ENCODE measurements around the gene NAV2.

Gene NAV2

DNA sequence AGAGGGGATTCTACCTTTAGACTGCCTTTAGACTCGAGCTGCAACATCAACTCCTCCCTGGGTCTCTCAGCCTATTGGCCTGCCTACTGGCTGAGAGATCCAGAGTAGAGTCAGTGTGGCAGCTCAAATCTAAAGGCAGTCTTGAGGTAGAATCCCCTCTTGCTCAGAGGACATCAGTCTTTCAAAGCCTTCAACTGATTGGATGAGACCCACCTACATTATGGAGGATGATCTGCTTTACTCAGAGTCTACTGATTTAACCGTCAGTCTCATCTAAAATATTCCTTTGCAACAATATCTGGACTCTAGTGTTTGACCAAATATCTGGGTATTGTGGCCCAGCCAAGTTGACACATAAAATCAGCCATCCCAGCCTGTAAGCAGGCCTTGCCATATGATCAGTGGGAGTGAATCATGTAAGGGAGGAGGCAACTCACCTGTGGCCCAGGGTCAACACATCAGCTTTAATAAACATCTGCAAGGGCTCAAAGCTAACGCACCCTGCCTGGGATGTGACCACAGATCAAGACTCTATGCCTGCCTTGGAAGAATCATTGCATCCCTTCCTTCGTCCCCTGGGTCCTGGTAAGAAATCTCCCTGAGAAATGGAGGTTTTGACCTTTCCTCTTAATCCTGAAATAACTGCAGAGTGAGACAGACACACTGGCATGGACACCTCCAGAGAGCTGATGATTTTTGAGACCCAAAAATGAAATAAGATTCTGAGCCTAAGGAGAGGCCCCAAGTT, 249.6 kb downstream of the NAV2 start:
- in situ Hi-C loops (cut with HindIII; ENCODE audit: low sequenced_read_pairs): no loop called here

DNA sequence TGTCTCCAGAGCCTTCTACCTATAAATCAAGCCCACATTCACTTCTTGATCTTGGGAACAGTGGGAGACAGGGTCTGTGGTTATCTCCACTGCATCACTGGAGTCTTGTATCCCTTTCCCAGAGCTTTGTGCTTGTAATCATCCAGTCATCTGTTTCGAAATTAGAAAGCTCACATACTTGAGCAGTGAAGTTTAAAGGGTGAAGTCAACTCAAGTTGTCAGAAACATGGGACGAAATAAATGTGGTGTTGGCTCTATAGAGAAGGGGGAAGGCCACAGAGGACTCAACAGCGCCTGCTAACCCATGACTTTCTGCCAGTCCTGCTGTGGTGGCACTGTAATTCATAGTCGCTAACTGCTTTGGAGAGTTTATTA, 250.2 kb downstream of the NAV2 start:
- in situ Hi-C loops (cut with HindIII; ENCODE audit: low sequenced_read_pairs): no loop called here

DNA sequence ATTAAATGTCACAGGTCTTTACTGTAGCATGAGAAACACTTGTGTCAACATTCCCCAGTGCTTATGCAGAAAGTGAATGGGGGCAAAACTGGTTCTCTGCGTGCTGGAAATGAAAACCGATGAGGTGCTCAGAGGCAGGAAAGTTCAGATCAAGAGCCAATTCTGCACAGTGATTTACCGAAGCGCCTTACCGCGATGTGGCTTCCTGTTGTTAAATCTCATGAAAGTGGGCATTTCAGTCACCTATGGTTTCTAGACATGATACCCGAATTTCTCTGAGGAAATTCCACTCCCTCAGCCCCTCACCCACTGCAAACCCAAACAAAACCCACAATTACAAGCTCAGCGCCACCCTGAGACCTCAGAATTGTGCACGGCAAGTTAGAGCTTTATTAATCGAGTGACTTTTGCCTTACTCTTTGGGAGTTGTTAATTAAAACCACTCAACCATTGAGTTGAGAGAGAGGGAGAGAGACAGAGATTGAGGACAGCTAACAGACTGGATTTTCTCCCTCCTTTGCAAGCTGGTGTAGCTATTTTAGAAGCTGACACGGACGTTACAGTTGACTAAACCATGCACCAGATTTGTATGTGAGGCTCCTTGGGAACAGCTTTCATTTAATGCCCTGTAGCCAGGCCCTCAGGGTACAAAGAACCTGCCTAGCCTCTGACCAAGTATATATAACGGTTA, 251.2 kb downstream of the NAV2 start:
- in situ Hi-C loops (cut with HindIII; ENCODE audit: low sequenced_read_pairs): no loop called here

DNA sequence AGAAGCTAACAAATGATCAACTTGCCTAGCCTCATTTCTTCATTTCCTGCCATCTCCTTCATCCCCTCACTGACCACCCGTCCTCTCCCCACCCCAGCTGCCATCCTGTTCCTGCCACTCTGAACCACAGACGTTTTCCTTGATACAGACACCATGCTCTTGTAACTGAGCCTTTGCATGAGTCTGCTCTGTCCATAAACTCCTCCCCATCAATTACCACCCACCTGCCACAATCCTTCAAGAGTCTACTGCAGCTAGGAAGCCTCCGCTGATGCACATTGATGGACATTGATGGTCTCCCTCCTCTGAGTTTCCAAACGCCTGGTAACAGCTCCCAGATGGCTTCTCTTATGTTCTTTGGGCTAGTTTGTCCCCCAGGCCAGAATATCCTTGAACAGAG, 253.8 kb downstream of the NAV2 start:
- in situ Hi-C loops (cut with HindIII; ENCODE audit: low sequenced_read_pairs): no loop called here

DNA sequence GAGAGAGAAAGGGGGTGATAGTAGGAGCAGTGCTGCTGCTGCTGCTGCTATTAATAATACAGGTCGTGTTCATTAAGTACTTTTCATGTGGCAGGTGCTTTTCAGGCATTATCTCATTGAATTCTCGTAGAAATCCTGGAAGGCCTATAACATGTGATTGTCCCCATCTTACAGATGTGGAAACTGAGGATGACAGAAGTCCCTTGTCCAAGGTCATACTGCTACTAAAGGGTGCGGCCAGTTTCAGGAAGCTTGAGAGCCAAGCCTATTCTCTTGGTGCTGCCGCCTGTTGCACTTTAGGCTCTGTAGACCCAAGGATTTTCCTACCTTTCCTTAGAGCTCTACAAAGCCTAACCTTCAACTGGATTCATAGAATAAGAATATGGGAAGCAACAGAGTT, 254.3 kb downstream of the NAV2 start:
- in situ Hi-C loops (cut with HindIII; ENCODE audit: low sequenced_read_pairs): no loop called here

DNA sequence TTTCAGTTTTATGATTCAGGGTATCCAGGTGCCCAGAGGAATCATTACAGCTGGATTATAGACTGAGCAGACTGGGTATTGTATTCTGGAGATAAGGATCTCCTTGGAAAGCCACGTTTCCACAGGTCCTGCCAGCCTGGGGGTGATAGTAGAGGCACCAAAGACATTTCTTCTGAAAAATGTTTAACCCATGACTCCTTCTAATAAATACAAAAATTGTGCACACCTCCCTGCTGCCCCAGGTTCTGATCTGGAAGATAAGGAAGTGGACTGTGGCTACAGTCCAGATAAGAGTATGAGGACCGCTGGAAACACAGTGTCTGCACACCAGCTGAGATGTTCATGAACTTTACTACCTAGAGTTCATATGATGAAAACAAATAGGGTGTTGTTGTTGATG, 255.2 kb downstream of the NAV2 start:
- in situ Hi-C loops (cut with HindIII; ENCODE audit: low sequenced_read_pairs): no loop called here

DNA sequence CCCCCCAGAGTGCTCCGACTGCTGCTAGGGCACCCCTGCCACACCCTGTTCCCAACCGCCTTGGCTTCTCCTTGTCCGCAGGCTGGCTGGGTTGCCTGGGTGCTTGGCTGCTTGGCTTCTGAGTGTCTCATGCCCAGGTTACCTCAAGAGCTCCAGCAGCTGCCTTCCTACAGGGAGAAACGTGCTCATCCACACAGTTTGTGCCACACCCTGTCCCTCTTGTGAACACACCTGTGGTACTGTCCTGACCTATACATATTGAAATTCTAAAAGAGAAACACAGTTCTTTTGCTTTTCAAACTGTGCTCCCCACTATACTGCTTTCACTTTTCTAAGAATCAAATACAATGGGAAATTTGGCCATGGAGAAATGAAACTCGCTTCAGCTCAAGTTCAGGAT, 256.2 kb downstream of the NAV2 start:
- in situ Hi-C loops (cut with HindIII; ENCODE audit: low sequenced_read_pairs): no loop called here

DNA sequence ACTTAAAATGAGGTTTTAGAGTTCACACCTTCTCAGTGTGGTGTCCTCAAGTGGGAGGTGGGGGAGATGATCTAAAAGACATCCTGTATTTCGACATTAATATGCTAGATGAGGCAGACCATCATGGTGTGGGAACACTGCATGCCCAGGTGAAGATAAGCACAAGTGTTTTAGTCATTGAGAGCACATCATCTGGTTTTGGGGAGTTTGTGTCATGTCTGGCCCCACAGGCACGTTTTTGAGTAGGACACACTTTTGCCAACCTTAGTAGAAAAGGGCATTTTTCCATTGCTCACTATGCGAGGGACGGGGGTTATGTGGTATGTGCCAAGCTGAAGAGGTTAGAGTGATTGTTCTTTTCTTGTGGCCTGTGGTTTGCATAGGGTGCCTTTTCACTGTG, 258.3 kb downstream of the NAV2 start:
- in situ Hi-C loops (cut with HindIII; ENCODE audit: low sequenced_read_pairs): no loop called here

DNA sequence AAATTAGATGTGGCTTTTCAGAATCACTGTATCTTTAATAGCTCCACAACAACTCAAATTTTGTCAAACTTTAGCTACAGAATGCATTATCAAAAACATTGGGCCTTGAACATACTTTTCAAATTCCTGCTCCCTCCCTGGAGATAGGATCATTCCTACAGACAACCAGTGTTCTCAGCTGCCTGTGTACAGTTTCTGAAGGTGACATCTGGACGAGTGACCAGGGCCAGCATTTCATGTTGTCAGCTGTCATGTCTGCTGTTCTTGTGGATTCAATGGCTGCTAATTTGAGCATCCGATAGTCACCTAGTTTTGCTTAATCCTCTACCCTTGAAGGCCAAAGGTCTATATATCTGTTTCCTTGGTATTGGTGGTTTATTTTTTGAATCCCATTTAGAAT, 259.5 kb downstream of the NAV2 start:
- in situ Hi-C loops (cut with HindIII; ENCODE audit: low sequenced_read_pairs): no loop called here

DNA sequence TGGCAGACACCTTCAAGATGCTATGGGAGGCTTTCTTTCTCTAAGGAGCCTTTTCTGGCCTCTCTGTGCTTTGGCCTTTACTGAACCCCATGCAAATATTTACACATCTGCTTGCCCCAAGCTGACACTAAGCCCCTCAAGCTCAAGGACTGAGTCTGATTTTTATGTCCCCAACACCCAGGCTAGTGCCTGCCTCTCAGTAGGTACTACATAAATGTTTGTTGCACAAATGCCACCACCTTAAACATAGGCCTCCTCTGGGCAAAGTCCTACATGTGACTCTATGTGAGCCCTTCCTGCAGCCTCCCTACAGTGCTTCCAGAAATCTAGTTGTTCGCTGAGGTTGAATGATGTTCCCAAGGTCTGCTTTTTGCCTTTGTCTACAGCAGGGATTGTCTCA, 260.0 kb downstream of the NAV2 start:
- in situ Hi-C loops (cut with HindIII; ENCODE audit: low sequenced_read_pairs): no loop called here

DNA sequence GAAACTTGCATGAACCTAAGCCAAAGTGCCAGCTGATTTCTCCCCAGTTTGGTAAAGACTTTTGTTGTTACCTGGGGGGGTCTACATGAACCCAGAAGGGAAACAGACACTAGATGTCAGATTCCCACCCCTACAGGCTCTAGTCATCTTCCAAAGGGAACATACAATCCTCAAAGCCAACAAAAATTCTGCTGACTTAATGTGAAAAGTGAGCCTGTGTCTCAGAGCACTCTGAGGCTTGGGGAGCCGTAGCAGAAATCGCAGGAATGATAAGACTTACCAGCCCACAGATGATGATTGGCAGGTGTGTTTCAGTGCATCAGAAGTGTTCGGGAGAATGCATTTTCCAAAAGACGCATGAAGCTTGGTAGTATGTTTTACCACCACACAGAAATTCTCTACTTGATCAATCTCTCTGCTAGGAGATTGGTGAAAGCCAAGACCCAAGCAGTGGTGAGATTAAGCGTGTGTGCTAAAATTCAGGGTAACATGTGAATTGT, 260.5 kb downstream of the NAV2 start:
- in situ Hi-C loops (cut with HindIII; ENCODE audit: low sequenced_read_pairs): no loop called here

DNA sequence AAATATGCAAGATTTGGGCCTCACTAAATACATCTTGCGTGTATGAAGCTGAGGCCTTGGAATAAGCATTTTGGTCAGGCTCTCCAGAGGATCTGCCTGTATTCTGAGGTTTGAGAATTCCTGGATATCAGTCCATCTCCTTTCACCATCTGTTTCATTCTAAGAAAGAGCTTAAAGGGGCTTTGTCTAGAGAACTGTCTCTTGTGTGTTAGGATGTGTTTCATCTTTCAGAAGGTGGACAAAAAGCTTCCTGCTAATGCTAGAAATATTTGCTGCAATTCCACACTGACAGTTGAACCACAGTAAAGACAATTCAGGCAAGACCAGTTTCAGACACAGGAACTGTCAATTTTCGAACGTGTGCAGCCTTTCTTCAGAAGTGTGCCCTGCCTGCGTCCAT, 262.2 kb downstream of the NAV2 start:
- in situ Hi-C loops (cut with HindIII; ENCODE audit: low sequenced_read_pairs): no loop called here

DNA sequence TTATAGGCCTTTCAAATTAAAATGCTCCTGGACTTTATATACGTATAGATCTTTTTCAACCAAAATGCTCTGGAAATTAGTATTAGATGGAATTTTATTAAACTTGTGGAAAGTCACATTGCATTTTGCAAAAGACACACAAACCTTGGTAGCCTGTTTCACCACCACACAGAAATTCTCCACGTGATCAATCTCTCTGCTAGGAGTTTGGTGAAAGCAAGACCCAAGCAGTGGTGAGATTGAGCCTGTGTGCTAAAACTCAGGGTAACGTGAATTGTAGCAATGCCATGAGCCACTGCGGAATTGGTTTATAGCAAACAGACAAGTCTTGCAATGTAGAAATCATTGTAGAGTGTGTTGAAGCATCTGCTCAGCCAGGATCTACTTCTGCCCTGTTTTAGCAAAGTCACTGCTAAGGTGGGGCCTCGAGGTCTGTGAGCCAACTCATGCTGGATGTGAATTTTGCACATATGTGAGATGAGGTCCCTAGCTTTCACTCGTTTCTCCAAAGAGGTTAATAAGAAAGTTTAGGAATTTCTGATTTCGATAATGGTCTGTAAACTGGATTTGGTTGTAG, 262.9 kb downstream of the NAV2 start:
- in situ Hi-C loops (cut with HindIII; ENCODE audit: low sequenced_read_pairs): no loop called here

DNA sequence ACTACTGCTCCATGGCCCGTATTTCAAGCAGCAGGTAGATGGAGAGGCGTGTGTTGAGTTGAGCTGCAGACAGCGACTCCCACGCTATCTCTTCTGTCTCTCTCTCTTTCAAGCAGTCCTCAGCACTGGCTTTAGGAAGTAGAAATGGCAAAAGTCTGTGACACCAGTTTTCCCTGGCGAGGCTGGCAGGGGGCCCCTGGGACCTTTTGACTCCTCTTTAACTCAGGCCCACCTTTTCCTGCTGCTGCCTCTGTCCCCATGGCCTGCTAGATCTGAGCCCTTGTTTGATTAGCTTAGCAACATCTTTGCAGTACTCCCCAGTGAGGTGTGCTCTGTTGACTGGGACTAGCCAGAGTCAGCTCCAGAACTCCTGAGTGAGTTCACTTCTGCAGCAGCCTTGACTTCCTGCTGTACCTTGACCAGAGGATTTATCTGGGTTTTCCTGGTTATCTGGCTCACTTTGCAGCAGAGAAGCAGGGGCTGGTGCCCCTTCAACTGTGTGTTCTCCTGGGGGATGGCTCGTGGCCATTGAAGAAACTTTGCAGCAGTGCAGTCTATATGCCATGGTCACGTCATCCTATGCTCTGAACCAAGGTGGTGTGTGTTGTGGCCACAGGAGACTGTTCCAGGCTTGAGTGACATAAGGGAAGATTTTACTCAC, 263.8 kb downstream of the NAV2 start:
- in situ Hi-C loops (cut with HindIII; ENCODE audit: low sequenced_read_pairs): no loop called here

DNA sequence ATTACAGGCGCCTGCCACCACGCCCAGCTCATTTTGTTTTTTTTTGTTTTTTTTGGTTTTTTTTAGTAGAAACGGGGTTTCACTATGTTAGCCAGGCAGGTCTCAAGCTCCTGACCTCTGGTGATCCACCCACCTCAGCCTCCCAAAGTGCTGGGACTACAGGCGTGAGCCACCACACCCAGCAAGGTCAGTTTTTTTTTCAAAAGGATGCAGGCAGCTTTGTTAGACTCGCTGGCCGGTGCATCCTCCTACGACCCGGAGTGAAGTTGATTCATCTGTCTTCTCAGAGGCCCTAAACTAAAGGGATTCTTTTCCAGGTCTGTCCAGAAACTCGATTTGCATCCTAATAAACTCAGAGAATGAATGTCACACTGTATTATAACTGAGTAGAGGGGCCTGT, 265.3 kb downstream of the NAV2 start:
- in situ Hi-C loops (cut with HindIII; ENCODE audit: low sequenced_read_pairs): no loop called here

DNA sequence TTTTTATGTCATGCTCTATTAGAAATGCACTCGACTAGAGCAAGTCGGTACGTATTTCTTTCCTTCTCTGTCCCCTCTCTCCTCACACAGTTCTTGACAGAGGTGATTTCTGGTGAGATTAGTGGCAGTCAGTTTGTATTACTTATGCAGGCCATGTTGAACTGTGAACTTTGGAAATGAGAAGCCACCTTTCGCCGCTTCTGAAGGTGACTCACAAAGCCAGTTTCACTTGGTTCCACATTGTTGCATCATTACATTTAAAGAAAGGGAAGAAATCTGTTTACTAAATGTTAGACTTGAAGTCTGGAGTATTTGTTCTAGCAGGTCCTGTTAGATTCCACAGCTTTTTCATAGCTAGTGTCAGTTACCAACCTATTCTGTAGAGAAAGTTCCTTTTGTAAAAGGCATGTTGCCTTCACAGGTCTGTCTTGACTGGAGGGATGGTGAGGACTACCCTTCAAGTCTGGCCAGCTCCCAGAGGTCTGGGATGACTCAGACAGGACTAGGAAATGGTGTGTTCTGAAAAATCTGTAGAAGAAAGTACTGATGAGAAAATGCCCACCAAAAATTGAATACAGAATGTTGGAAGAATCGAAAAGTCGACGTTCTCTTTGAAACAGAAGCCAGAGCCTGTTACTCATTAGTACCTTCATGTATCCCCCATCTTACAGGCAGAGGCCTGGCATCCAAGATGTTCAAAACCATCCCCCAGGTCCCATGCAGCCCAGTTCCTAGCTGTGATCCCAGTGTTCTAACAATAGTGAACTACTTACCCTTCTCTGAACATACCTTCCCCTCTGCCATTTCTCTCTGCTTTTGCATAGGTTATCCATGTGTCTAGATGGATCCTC, 266.3 kb downstream of the NAV2 start:
- in situ Hi-C loops (cut with HindIII; ENCODE audit: low sequenced_read_pairs): no loop called here

DNA sequence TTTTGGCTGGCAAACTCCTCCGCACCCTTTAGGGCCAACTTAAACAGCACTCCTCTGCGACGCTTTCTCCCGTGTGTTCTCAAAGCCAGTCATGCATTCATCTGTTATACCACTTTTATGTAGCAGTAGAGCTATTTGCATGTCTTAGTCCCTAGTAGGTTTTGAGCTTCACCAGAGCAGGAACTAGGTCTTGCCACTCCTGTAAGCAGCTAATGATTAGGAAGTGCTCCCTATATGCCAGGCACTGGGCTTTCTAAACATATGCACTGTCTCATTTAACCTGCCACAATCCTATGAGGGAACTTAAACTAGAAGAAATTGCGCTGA, 266.8 kb downstream of the NAV2 start:
- in situ Hi-C loops (cut with HindIII; ENCODE audit: low sequenced_read_pairs): no loop called here

DNA sequence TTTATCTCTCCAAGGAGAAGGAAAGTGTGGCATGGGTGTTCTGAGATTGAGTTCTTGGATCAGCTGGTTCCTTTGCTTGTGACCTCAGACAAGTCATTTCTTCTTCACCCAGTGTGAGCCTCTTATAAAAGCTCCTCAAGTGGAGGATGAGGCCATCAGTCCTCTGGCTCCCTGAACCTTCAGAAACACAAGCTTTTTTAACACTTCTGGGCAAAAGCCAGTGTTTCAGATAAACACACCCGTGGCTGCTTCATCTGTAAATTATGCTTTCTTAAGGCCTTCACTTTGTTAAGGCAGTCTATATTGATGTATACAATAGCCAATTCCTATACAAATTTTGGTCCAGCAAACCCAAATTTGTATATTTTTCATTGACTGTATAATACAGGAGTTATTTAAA, 267.8 kb downstream of the NAV2 start:
- in situ Hi-C loops (cut with HindIII; ENCODE audit: low sequenced_read_pairs): no loop called here

DNA sequence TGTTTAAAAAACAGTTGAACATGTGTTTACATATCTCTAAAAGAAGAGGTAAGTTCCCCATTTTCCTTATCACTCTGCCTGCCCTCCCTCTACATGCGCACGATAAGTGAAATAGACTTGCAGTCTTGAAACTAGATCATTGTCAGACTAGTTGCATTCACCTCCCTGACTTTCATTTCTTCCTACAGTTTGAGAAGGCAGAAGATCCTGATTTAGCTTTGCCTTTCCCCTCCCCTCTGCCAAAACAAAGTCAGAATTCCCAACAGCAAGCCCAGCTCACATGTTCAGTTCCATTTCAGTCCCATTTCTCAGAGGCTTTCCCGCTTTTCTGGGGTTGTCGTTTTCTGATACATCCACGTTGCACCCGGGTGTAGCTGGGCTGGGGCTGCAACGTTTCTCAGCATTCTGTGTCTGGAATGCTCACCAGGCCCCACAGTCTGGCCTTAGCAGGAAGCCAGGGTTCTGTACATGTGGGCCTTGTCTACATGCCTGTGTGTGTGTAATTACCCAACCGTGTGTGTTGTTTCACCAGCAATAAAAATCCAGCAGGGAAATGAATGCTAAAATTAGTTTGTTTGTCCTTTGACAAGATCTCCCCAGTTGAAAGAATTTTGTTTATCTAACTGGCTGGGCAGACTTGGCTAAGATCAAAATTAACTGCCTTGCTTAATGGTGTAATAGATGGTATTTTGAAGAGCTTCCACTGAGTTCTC, 268.5 kb downstream of the NAV2 start:
- in situ Hi-C loops (cut with HindIII; ENCODE audit: low sequenced_read_pairs): no loop called here

DNA sequence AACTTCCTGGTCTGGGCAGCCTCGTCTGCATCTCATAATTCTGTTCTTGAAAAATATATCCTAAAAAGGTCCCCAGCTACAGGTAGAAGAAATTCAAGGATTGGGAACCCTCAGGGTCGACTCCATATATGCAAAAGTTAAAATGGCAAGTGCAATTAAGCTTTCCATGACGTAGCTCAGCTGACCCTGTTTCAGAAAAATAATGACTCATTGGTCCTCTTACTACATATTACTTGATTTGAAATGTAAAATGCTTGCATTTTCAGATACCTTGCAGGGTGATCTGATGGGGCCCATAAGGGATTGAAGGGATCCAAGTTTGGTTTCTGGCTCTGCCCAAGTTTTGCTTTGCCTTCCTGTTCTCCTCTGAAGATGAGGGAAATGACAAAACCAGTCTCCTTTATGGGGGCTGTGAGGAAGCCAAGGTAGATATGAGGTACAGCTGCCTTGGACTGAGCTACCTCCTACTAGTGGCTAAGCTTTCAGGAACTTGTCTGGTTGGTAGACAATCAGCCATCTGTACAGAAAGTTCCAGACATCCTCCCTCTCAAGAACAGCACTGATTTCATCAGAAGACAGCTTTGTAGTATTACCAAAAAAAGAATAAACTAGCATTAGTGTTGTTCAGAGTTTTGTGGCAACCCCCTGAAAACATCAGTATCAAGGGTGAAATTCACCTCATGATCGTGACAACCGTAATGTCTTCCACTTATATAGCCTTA, 270.3 kb downstream of the NAV2 start:
- in situ Hi-C loops (cut with HindIII; ENCODE audit: low sequenced_read_pairs): no loop called here
